ENCODE results near the gene KCNQ1. TPM values are rescaled to one million over a fixed set of nuclear protein-coding genes. Genes with fewer than 3 reads are reported as not detected.
A peak's percentile ranks its signal among the peaks of the same experiment; 100 is the strongest.

Gene KCNQ1
- total RNA-seq, 4 donors from 2014 or later: 0.89 to 2.2 (median 1.3) TPM

DNA sequence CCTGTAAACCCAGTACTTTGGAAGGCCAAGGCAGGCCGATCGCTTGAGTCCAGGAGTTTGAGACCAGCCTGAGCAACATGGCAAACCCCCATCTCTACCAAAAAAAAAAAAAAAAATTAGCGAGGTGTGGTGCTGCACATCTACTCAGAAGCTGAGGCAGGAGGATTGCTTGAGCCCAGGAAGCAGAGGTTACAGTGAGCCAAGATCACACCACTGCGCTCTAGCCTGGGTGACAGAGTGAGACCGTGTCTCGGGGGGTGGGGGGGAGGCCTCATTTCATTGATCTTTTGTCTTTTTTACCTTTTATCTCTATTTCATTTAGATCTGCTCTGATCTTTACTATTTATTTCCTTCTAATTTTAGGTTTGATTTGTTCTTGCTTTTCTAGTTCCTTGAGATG lies 203.1 kb downstream of the KCNQ1 start:
- no peaks in the 10 kb centered on the region for H3K4me1 ChIP-seq
- no peak for TF ChIP-seq POLR2AphosphoS5 (IDR thresholded peaks at IDR 0.05)
- TF ChIP-seq EP300 (IDR thresholded peaks at IDR 0.05): no peak
- TF ChIP-seq, protein P1, sequence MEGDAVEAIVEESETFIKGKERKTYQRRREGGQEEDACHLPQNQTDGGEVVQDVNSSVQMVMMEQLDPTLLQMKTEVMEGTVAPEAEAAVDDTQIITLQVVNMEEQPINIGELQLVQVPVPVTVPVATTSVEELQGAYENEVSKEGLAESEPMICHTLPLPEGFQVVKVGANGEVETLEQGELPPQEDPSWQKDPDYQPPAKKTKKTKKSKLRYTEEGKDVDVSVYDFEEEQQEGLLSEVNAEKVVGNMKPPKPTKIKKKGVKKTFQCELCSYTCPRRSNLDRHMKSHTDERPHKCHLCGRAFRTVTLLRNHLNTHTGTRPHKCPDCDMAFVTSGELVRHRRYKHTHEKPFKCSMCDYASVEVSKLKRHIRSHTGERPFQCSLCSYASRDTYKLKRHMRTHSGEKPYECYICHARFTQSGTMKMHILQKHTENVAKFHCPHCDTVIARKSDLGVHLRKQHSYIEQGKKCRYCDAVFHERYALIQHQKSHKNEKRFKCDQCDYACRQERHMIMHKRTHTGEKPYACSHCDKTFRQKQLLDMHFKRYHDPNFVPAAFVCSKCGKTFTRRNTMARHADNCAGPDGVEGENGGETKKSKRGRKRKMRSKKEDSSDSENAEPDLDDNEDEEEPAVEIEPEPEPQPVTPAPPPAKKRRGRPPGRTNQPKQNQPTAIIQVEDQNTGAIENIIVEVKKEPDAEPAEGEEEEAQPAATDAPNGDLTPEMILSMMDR (IDR thresholded peaks at IDR 0.05): no peak
- no peak for TF ChIP-seq POLR2A (IDR thresholded peaks at IDR 0.05)
- H3K27ac ChIP-seq: no peak overlapping the region
- DNase-seq (ENCODE audit: low spot score in 2 of 2): no peak
- H3K9me3 ChIP-seq: peaks cover 30% of the 10 kb centered on the region
- H3K4me3 ChIP-seq: no peak overlapping the region
- H3K36me3 ChIP-seq: no peaks in the 10 kb centered on the region
- 96% methylated on average over 6 of the region's 6 CpGs for WGBS
- H3K27me3 ChIP-seq: no peaks in the 10 kb centered on the region

DNA sequence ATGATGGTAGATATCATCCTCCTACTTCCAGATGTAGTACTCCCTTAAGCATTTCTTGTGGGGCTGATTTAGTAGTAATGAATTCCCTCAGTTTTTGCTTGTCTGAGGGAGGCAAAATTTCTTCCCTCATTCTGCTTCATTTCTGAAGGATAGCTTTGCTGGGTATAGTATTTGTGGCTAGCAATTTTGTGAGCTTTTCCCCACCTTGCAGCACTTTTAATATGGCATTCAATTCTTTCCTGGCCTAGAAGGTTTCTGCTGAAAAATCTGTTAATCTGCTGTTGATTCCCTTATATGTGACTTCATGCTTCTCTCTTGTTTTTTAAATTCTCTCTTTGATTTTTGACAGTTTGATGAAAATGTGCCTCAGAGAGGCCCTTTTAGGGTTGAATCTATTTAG lies 204.6 kb downstream of the KCNQ1 start:
- Histone ChIP-seq H3K4me3 (no peak overlapping the region), H3K27me3 (no peaks in the 10 kb centered on the region), H3K4me1 (no peaks in the 10 kb centered on the region), H3K9me3 (peaks cover 26% of the 10 kb centered on the region), H3K27ac (no peak overlapping the region), H3K36me3 (no peaks in the 10 kb centered on the region)
- TF ChIP-seq POLR2AphosphoS5 (IDR thresholded peaks at IDR 0.05): no peak
- TF ChIP-seq, protein P1 (IDR thresholded peaks at IDR 0.05): no peak
- DNase-seq (ENCODE audit: low spot score in 2 of 2): no peak

DNA sequence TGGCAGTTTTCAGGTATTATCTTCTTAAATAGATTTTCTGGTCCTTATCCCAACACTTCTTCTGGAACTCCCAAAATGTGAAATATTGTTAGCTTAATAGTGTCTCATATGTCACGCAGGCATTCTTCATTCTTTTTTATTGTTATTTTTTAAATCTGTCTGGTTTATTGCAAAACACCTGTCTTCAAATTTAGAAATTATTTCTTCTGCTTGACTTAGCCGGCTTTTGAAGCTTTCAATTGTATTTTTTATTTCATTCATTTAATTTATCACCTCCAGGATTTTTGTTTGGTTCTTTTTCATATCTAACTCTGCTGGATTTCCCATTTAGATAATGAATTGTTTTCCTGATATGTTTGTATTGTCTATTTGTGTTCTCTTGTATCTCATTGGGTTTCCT lies 205.0 kb downstream of the KCNQ1 start:
- H3K27ac ChIP-seq: no peak overlapping the region
- no peak overlapping the region for H3K4me3 ChIP-seq
- no peaks in the 10 kb centered on the region for H3K36me3 ChIP-seq
- TF ChIP-seq, protein P1 (IDR thresholded peaks at IDR 0.05): no peak
- TF ChIP-seq POLR2A (IDR thresholded peaks at IDR 0.05) (no peak), EP300 (IDR thresholded peaks at IDR 0.05) (no peak)
- DNase-seq (ENCODE audit: low spot score in 2 of 2): no peak
- H3K9me3 ChIP-seq: peaks cover 22% of the 10 kb centered on the region
- no peaks in the 10 kb centered on the region for H3K4me1 ChIP-seq
- H3K27me3 ChIP-seq: no peaks in the 10 kb centered on the region
- WGBS: 97% methylated on average over 2 of the region's 2 CpGs

DNA sequence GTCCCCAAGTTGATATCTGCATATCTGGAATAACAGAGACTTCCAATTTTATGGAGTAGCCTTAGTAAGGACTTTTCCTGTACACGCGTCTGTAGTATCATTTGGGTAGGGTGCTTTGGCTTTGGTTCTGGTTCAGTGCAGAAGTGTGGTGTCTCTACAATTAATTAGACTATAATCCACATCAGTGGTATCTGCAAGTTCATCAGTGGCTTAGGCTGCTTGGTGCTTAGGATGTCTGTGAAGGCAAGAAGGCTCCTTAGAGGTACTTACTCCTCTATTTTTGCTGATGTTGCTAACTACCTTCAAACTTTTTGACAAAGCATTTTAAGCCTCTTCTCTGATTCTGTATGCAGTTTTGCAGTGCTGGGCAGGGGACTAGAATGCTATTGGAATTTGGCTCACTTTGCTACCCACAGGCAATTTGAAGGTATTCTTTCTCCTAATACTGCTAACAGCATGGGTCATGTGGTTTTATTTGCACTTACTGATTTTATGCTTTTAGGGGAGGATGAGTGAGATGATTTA lies 205.6 kb downstream of the KCNQ1 start:
- H3K9me3 ChIP-seq: peaks cover 18% of the 10 kb centered on the region
- 98% methylated on average over 2 of the region's 2 CpGs for WGBS

DNA sequence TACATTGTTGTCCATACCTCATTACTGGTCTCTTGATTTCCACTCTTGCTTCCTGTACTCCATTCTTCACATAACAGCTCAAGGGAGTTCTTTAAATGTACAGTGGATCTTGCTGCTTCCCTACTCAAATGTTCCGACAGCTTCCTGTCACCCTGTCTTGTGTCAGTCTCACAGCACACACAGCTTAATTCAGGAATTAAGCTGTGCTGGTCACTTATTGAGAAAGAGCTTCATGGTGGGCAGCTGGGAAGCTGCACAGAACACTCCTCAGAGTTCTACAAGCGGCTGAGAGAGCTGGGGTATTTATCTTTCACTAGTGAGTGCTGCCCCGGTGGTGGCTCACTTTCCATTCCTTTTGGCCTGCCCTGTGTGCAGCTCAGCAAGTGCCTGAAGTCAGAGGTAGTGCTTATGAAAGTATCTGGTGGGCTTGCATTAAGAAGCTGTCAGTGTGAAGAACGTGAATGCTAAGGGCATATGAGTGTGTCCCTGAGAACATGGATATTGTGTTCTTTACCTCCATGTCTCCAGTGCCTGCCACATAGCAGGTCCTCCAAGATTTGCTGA lies 206.3 kb downstream of the KCNQ1 start:
- no peak for DNase-seq (ENCODE audit: low spot score in 2 of 2)
- no peak for TF ChIP-seq POLR2AphosphoS5 (IDR thresholded peaks at IDR 0.05)
- TF ChIP-seq POLR2A (IDR thresholded peaks at IDR 0.05): no peak
- TF ChIP-seq, protein P1 (IDR thresholded peaks at IDR 0.05): no peak
- WGBS: 91% methylated on average over 4 of the region's 4 CpGs
- Histone ChIP-seq H3K4me3 (no peak overlapping the region), H3K9me3 (peaks cover 18% of the 10 kb centered on the region), H3K36me3 (no peaks in the 10 kb centered on the region), H3K27ac (no peak overlapping the region), H3K27me3 (no peaks in the 10 kb centered on the region), H3K4me1 (no peaks in the 10 kb centered on the region)

More for the DNA sequence above, 205.6 kb downstream of the KCNQ1 start:
- no peak overlapping the region for H3K4me3 ChIP-seq
- no peak for DNase-seq (ENCODE audit: low spot score in 2 of 2)
- no peaks in the 10 kb centered on the region for H3K4me1 ChIP-seq
- no peaks in the 10 kb centered on the region for H3K36me3 ChIP-seq
- H3K27me3 ChIP-seq: no peaks in the 10 kb centered on the region
- no peak overlapping the region for H3K27ac ChIP-seq
- TF ChIP-seq POLR2AphosphoS5 (IDR thresholded peaks at IDR 0.05) (no peak), EP300 (IDR thresholded peaks at IDR 0.05) (no peak), POLR2A (IDR thresholded peaks at IDR 0.05) (no peak)

DNA sequence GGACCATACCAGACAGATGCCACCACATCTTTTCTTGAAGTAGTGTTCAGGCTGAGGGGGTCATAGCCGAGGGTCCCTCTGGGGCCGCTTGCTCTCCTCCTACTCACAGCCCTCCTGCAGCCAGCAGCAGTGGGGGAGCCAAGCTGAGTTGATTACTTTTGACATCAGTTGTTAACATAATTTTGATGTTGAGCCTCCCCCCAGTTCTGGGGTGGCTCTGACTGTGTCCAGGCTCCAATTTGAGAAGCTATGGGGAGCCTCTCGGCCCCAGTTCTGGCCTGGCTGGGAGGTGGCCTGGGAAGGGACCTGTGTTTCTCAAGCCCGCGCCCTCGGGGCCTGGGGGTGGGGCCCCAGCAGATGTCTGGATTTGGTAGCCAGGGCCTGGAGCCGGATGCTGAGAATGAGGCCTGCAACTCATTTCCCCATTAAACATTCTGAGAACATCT lies 207.0 kb downstream of the KCNQ1 start:
- peaks cover 18% of the 10 kb centered on the region for H3K9me3 ChIP-seq
- peak in 1 of 2 donors; percentile 40 for DNase-seq (ENCODE audit: low spot score in 2 of 2)
- WGBS: 73% methylated on average over 7 of the region's 7 CpGs

More for the DNA sequence above, 207.0 kb downstream of the KCNQ1 start:
- Histone ChIP-seq H3K4me1 (no peaks in the 10 kb centered on the region), H3K4me3 (no peak overlapping the region), H3K36me3 (no peaks in the 10 kb centered on the region), H3K27me3 (no peaks in the 10 kb centered on the region), H3K27ac (no peak overlapping the region)
- no peak for TF ChIP-seq POLR2A (IDR thresholded peaks at IDR 0.05)
- TF ChIP-seq, protein P1 (IDR thresholded peaks at IDR 0.05): no peak
- TF ChIP-seq EP300 (IDR thresholded peaks at IDR 0.05): no peak
- TF ChIP-seq POLR2AphosphoS5 (IDR thresholded peaks at IDR 0.05): no peak
